ENCODE data around the gene SRSF9.
A peak's percentile ranks its signal among the peaks of the same experiment; 100 is the strongest.
"Not testable (repeated sequence)": the region's sequence is repeated elsewhere in the genome, so short reads cannot be mapped to it uniquely, and the experiment has no call there.

Gene SRSF9

DNA sequence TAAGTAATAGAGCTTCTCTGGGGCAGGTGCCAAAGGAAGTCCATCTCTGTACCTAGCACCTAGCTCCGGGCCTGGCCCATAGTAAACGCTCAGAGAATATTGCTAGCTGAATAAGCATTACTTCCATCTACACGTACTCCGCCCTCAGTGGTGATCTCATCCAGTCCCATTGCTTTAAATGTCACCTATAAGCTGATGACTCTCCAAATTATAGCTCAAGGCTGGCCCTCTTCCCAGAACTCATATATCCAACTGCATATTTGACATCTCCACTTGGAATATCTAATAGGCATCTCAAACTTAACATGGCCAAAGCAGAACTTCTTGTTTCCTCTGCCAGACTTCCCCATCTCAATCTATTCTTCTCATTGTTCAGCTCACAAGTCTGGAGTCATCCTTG lies 19.5 kb upstream of the SRSF9 start:
- no peak for DNase-seq
- Mint-ChIP-seq H3K27me3 (no peaks in the 10 kb centered on the region), H3K4me3 (no peak overlapping the region), H3K4me1 (no peaks in the 10 kb centered on the region), H3K27ac (no peak overlapping the region), H3K9me3 (no peaks in the 10 kb centered on the region)
- ATAC-seq: no peak

DNA sequence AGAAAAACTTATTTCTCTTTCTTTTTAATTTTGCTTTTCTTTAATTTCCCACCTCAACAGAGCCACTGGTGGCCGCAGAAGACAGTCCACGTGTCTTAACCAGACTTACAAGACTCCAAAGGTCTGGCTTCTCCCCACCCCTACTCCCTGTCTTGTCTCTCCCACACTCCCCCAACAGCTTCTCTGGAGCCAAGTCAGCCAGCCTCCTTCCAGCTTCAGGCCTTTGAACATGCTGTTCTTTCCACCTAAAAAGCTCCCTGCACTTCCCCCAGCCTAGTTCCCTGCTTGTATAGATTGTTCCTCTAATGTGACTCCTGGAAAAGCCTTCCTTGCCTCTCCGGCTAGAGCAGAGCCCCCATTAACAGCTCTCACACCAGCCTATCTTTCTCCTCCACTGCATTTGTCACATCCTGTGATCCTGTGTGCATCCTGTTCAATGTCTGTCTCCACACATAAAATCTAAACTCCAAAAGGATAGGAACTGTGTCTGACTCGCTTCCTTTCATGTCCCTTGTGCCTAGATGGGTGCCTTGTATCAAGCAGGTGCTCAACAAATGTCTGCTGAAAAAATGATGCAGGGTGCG lies 18.6 kb upstream of the SRSF9 start:
- H3K9me3 Mint-ChIP-seq: no peaks in the 10 kb centered on the region
- no peaks in the 10 kb centered on the region for H3K27me3 Mint-ChIP-seq
- ATAC-seq (no peak), DNase-seq (no peak)
- no peak overlapping the region for H3K4me3 Mint-ChIP-seq
- no peaks in the 10 kb centered on the region for H3K4me1 Mint-ChIP-seq
- H3K27ac Mint-ChIP-seq: peak overlapping the region in 1 of 2 donors; percentile 7

DNA sequence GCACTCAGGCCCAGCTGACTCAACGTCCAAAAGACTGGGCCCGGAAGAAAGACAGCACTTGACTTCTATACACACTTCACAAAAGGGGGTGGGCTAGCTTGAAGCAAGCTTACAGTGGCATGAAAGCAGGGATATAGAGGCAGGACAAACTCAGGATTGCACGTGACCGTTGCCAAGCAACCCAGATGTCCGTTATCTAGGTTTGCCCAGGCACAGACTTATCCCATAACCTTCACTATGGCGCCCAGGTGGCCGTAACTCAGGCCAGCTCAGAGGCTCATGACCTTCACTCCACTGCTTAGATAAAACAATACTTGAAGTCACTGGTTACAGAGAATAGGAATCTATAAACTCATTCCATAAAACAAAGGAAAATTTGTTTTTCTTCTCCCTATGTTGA lies 18.0 kb upstream of the SRSF9 start:
- not testable (repeated sequence) for H3K27me3 Mint-ChIP-seq, H3K9me3 Mint-ChIP-seq, ATAC-seq, H3K4me3 Mint-ChIP-seq, H3K27ac Mint-ChIP-seq, DNase-seq, H3K4me1 Mint-ChIP-seq

DNA sequence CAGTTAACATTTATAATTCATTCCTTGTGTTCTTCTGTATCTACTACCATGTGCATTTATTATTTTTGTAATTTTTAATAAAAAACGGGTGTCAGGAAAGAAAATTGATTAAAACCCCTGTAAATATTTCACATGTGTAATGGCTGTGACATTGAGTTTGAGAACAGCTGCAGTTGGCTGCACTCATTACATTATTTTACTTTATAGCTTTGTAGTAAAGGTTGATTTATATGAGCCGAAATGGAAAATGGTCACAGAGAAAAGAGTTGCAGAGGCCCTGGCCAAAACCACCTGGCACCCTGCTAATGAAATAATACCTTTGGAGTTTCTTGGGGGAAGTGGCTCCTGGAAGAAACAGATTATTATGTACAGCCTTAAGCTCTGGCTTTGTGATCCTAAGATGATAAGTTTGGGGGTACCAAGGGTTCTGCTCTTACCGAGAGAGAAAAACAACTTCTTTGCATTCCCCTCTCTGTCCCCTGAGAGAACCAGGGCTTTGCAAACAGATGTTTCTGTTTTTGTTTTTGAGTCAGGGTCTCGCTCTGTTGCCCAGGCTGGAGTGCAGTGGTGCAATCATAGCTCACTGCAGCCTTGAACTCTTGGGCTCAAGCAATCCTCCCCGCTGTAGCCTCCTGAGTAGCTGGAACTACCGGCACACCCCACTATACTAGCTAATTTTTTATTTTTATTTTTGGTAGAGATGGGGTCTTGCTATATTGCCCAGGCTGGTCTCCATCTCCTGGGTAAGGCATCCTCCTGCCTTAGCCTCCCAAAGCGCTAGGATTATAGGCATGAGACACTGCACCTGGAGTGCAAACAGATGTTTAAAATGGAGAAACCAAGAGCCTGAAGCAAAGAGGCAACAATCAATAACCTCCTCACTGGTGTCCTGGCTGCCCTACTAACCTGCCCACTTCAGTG lies 16.7 kb upstream of the SRSF9 start:
- no peaks in the 10 kb centered on the region for H3K9me3 Mint-ChIP-seq
- ATAC-seq (no peak), DNase-seq (no peak)
- H3K4me1 Mint-ChIP-seq: no peaks in the 10 kb centered on the region
- no peaks in the 10 kb centered on the region for H3K27me3 Mint-ChIP-seq
- H3K27ac Mint-ChIP-seq: no peak overlapping the region
- no peak overlapping the region for H3K4me3 Mint-ChIP-seq

DNA sequence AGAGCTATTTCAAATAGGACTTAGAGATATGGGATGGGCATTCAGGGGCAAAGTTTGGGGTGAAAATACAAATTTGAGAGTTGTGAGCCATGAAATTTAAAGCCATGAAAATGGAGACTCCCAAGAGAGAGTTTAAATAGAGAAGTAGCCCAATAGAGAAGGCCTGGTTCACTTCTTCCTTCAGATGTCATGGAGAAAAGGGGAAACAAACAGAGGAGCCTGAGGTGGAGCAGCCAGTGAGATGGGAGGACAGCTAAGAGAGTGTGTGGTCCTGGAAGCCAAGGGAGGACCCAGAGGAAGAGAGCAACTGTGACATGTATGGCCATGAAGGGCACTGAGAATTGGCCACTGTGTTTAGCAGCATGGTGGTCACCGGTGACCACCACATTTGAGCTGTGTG lies 14.1 kb upstream of the SRSF9 start:
- no peak for ATAC-seq
- Mint-ChIP-seq H3K27me3 (no peaks in the 10 kb centered on the region), H3K4me3 (no peak overlapping the region), H3K9me3 (no peaks in the 10 kb centered on the region), H3K27ac (peak overlapping the region in 1 of 2 donors; percentile 55), H3K4me1 (no peaks in the 10 kb centered on the region)
- no peak for DNase-seq

DNA sequence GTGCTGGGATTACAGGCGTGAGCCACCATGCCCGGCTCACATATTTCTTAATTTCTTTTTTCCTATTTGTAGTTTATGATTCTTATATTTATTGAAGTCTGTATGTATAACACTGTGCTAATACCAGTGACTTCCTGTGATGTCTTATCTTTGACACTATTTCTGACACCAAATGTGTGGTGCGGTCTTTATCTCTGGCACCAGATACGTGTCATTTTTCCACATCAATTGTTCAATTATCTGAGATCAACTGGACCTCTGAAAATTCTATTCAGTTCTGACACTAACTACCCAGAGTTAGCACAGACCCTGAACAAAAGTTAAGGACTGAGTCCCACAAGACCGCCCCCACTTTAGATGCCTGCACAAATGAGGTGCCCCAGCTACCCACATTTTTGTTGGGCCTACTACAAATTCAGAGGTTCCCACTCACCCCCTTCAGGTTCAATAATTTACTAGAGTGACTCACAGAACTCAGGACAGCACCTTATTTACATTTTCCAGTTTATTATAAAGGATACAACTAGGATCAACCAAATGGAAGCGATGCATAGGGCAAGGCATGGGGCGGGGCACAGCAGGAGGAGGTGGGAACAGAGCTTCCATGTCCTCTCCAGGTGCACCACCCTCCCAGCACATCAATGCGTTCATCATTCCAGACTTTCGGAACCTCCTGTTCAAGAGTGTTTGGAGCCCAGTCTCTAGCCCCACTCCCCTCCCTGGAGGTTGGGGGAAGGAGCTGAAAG lies 11.6 kb upstream of the SRSF9 start:
- no peak overlapping the region for H3K27ac Mint-ChIP-seq
- no peak for DNase-seq

DNA sequence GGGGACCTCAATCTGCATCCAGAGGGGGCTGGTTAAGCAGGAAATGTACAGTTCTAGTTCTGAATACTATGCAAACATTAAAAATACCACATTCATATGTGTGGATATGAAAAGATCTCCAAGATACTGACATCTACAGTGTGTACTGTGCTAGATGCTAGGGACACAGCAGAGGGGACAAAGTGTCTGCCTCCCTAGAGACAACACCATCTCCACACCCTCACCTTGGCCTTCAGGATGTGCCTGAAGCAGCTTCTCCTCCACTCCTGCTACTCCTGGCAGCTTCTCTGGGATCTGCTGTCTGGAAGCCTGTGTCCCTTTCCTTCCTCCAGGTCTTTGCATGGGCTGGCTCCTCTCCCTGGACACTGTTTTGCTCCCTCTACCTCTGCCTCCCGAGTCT lies 10.7 kb upstream of the SRSF9 start:
- DNase-seq: no peak
- Mint-ChIP-seq H3K27ac (no peak overlapping the region), H3K4me1 (no peaks in the 10 kb centered on the region)

More for the DNA sequence above, 11.6 kb upstream of the SRSF9 start:
- no peak for ATAC-seq
- H3K27me3 Mint-ChIP-seq: no peaks in the 10 kb centered on the region
- no peaks in the 10 kb centered on the region for H3K4me1 Mint-ChIP-seq
- H3K4me3 Mint-ChIP-seq: no peak overlapping the region
- H3K9me3 Mint-ChIP-seq: no peaks in the 10 kb centered on the region

DNA sequence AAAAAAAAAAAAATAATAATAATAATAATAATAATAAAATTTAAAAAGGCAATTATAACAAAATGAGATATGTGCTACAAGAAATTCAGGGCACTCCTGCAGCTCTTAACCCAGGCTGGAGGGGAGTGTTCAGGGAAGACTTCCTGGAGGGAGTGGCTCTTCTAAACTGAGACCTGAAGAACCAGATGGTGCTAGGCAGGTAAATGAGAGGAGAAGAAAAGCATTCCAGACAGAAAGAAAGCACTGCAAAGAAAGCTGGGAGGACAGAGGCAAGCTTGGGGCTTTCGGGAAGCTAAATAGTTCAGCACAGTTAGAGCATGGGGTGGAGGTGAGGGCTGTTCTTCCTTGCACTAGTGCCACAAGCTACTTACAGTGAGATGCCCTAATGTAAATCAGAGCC lies 9.9 kb upstream of the SRSF9 start:
- H3K27ac Mint-ChIP-seq: no peak overlapping the region
- H3K4me1 Mint-ChIP-seq: peaks cover 3% of the 10 kb centered on the region
- no peak for DNase-seq
- no peak for ATAC-seq
- no peaks in the 10 kb centered on the region for H3K27me3 Mint-ChIP-seq
- no peak overlapping the region for H3K4me3 Mint-ChIP-seq
- no peaks in the 10 kb centered on the region for H3K9me3 Mint-ChIP-seq

More for the DNA sequence above, 10.7 kb upstream of the SRSF9 start:
- Mint-ChIP-seq H3K27me3 (no peaks in the 10 kb centered on the region), H3K9me3 (no peaks in the 10 kb centered on the region), H3K4me3 (no peak overlapping the region)
- ATAC-seq: no peak

DNA sequence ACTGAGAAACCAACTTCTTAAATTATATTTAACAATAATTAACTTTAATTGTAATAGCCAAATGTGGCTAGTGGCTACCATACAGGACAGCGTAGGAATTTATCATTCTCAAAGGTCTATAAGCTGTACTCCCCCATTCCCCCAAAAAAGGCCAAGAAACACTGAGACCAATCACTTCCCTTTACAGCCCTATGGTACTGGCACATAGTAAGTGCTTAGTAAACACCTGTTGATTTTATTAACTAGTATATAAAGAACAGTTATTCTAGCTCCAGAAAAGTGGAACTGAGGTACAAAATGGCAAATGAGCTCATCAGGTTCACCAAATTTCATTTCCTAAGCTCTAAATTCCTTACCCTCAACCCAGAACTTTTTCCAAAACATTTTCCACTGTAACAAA lies 6.1 kb upstream of the SRSF9 start:
- Mint-ChIP-seq H3K4me1 (peaks cover 28% of the 10 kb centered on the region), H3K4me3 (no peak overlapping the region), H3K9me3 (no peaks in the 10 kb centered on the region), H3K27ac (no peak overlapping the region), H3K27me3 (no peaks in the 10 kb centered on the region)
- ATAC-seq (no peak), DNase-seq (no peak)

DNA sequence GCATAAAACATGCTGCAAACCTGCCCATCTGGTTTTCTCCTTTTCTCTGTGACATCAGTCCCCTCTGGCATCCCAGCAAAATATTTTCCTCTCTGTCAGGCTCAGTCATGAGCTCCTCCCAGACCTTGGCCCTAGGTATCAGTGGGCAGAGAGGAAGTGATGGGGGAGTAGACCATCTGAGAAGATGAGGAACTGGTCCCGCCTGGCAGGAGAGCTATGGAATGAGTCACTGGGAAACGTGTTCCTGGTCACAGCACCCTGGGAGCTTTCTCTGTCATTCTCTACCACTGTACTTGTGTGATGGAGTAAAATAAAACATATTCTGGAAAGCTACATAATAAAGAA lies 5.0 kb upstream of the SRSF9 start:
- H3K4me3 Mint-ChIP-seq: no peak overlapping the region
- no peaks in the 10 kb centered on the region for H3K9me3 Mint-ChIP-seq
- H3K27ac Mint-ChIP-seq: peak overlapping the region in 1 of 2 donors; percentile 5
- DNase-seq: no peak
- no peak for ATAC-seq
- no peaks in the 10 kb centered on the region for H3K27me3 Mint-ChIP-seq
- peaks cover 38% of the 10 kb centered on the region for H3K4me1 Mint-ChIP-seq

DNA sequence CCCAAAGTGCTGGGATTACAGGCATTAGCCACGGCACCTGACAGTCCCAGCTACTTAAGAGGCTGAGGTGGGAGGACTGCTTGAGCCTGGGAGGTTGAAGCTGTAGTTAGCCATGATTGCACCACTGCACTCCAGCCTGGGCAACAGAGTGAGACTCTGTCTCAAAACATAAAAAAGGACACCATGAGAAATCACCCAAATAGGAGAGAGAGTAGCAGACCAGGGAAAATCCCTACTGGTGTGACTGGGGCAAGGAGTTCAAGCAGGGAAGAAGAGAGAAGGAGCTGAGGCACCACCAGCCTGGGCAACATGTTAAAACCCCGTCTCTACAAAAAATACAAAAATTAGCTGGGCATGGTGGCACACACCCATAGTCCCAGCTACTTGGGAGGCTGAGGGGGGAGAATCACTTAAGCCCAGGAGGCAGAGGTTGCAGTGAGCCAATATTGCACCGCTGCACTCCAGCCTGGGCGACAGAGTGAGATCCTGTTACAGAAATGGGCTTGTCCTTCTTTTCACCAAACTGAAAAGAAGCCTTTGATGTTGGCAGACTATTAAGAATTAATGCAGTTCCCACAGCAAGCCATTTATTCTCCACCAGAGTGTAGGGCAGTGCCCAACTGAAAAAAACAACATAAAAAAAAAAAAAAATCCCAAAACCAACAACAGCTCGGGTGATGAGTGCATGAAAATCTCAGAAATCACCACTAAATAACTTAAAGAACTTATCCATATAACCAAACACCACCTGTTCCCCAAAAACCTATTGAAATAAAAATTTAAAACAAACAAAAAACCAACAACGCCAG lies 4.5 kb upstream of the SRSF9 start:
- H3K4me3 Mint-ChIP-seq: no peak overlapping the region
- H3K9me3 Mint-ChIP-seq: no peaks in the 10 kb centered on the region
- peaks cover 39% of the 10 kb centered on the region for H3K4me1 Mint-ChIP-seq
- H3K27me3 Mint-ChIP-seq: no peaks in the 10 kb centered on the region
- no peak for DNase-seq
- ATAC-seq: no peak
- H3K27ac Mint-ChIP-seq: no peak overlapping the region

DNA sequence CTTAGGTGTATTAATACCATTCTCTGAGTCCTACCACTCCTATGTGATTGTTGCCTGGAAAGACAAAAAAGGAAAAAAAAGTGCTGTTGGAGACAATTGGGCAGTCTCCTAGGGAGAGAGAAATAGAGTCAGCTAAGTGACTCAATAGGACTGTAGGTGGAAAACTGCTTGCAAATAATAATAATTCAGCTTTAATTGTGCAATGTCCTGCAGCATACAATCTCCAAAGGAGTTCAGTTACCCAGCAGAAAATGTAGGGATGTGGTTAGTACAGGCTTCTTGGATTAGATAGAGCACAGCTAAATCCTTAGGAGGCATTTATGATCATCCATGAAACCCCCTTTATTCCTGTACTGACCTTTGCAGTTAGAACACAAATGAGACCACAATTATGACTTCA lies 3.0 kb upstream of the SRSF9 start:
- Mint-ChIP-seq H3K9me3 (no peaks in the 10 kb centered on the region), H3K27me3 (no peaks in the 10 kb centered on the region), H3K27ac (peak overlapping the region in 1 of 2 donors; percentile 12), H3K4me1 (peaks cover 49% of the 10 kb centered on the region), H3K4me3 (no peak overlapping the region)
- no peak for DNase-seq
- no peak for ATAC-seq

DNA sequence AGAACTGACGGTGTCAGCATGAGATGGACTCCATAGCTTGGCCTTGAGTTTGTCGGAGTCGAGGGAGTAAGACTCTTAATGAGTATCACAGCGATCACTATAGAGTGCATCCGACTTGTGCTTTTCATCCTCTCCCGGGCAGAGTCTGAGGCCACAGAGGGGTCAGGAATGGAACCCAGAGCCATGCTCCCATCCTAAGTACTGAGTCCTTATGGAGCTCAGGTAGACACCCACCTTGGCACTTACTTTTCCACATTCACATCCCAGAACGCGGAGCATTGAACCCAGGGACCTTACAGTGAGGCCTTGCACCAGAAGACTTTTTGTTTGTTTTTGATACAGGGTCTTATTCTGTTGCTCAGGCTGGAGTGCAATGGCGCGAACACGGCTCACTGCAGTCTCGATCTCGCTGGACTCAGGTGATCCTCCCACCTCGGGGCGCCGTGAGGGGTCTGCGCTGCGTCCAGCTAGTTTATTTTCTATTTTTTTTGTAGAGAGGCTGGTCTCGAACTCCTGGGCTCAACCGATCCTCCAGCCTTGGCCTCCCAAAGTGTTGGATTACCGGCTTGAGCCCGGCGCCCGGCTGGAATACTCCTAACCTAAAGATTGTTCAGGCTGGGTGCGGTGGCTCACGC lies 719 bp upstream of the SRSF9 start:
- DNase-seq (no peak), ATAC-seq (peak; percentile 52)
- H3K4me3 Mint-ChIP-seq: peak overlapping the region; percentile 93 to 98
- peaks cover 71% of the 10 kb centered on the region for H3K4me1 Mint-ChIP-seq
- H3K27me3 Mint-ChIP-seq: no peaks in the 10 kb centered on the region
- no peaks in the 10 kb centered on the region for H3K9me3 Mint-ChIP-seq
- H3K27ac Mint-ChIP-seq: peak overlapping the region; percentile 97 to 98

DNA sequence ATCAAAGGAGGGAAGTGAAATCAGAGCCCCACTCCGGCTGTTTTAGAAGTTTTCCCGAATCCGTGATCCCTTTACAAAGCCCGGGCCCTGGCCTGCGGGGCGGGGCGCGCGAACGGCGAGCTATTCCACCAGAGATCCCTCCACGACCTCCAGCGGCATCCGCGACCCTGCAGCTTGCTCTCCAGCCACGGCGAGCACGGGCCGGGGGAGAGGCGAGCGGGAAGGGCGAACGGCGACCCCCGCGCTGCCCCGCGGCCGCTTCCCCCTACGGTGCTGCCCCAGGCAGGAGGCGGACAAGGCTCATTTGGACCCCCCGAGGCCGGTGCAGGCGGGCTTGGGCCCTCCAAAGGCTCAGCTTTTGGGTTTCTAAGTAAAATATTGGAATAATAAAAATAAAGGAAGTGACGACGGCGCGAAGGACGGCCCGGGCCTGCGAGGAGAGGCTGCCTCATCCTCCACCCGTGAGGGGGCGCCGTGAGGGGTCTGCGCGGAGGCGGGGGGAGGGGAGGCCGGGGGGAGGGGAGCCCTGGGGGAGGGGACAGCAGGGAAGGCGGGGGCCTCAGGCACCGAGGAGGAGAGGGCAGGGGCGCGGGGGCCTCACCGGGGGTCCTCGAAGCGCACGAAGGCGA lies 613 bp downstream of the SRSF9 start:
- Mint-ChIP-seq H3K4me3 (peak overlapping the region; percentile 93 to 98), H3K9me3 (no peaks in the 10 kb centered on the region), H3K27me3 (no peaks in the 10 kb centered on the region), H3K4me1 (peaks cover 70% of the 10 kb centered on the region), H3K27ac (peak overlapping the region; percentile 96)
- peak in 1 of 2 donors; percentile 65 for DNase-seq
- ATAC-seq: peak; percentile 56

Measured in stimulated activated naive CD8-positive, alpha-beta T cell treated with anti-CD3 and anti-CD28 coated beads, Interleukin-15, amount 100 ng/mL, for 72 hours (primary cell).